ENCODE results near the gene RUNX3.
"Not testable (repeated sequence)": the region's sequence is repeated elsewhere in the genome, so short reads cannot be mapped to it uniquely, and the experiment has no call there.

RUNX3 gene

GRCh38 chr1:24930260-24931145 is at the start of gene RUNX3:
Gene RUNX3 (minus strand): TSS chr1:24930276. CDS start chr1:24929868, 408 bp downstream.
- peak in 3 of 58 donors; percentile 11 to 19 (median 15) for DNase-seq

- not testable (repeated sequence) for DNase-seq
These were observed 49.2 kb upstream of the RUNX3 start for GRCh38 chr1:24979232-24979631.

GRCh38 chr1:24978383-24979032 is 48.4 kb upstream of the RUNX3 start:
- no peak for DNase-seq

GRCh38 chr1:24975391-24975790 is 45.3 kb upstream of the RUNX3 start:
- no peak for DNase-seq

GRCh38 chr1:24973315-24973714 is 43.2 kb upstream of the RUNX3 start:
- DNase-seq, result no peak

GRCh38 chr1:24972915-24973242 is 42.8 kb upstream of the RUNX3 start:
- no peak for DNase-seq

GRCh38 chr1:24972221-24972914 is 42.3 kb upstream of the RUNX3 start:
- DNase-seq, result no peak

GRCh38 chr1:24970926-24971875 is 41.1 kb upstream of the RUNX3 start:
- DNase-seq, result no peak

- DNase-seq, result no peak
These were observed 40.3 kb upstream of the RUNX3 start for GRCh38 chr1:24970399-24970753.

GRCh38 chr1:24969596-24970398 is 39.7 kb upstream of the RUNX3 start:
- no peak for DNase-seq

- no peak for DNase-seq
These were observed 39.0 kb upstream of the RUNX3 start for GRCh38 chr1:24968941-24969585.

GRCh38 chr1:24967962-24968361 is 37.9 kb upstream of the RUNX3 start:
- DNase-seq, result no peak

GRCh38 chr1:24967555-24967954 is 37.5 kb upstream of the RUNX3 start:
- no peak for DNase-seq

- no peak for DNase-seq
These were observed 36.8 kb upstream of the RUNX3 start for GRCh38 chr1:24966724-24967346.

- DNase-seq, result no peak
These were observed 36.1 kb upstream of the RUNX3 start for GRCh38 chr1:24966121-24966723.

GRCh38 chr1:24965571-24965930 is 35.5 kb upstream of the RUNX3 start:
- no peak for DNase-seq

- DNase-seq, result peak in 1 of 58 donors; percentile 4
These were observed 34.9 kb upstream of the RUNX3 start for GRCh38 chr1:24964811-24965570.

Data from anterior cingulate cortex (tissue), 58 donors.